ENCODE results near the gene SHMT1.
"Not testable (repeated sequence)": the region's sequence is repeated elsewhere in the genome, so short reads cannot be mapped to it uniquely, and the experiment has no call there.

GRCh38 chr17:18383079-18383481 lies 19.7 kb upstream of the SHMT1 start:
- not testable (repeated sequence) for TF ChIP-seq CTCF (conservative IDR thresholded peaks at IDR 0.05; ENCODE audit: low read length); EZH2phosphoT487 (IDR thresholded peaks at IDR 0.05; ENCODE audit: borderline replicate concordance)
